ENCODE data around the gene COL16A1.

DNA sequence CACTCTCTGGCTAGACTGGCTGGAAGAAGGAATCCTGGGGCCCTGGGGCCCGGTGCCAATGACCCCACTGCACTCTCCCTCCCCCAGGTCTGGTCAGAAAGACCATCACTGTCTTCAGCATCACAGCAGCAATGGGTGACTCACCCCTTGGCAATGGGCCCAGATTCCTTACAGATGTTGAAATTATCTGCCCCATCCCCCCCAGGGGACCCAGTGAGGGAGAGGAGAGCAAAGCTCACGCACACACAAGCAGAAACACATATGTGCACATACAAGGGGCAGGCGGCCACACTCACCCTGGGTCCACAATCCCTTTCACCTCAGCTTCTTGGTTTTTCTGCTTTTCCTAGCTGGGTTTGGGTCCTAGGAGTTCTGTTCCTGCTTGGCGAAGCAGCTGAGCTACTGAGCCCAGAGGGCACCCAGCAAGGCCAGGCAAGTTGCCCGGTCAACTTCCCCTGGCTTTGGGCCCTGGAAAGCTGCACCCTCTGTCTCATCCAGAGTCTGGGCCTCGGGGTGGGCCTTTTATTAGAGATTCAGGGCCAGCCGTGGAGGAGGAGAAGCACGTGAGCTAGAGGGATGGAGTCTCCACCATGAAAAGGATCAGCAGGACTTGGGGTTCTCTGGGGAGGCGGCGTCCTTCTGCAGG, 2.6 kb downstream of the COL16A1 start:
- no peak for TF ChIP-seq CTCF (IDR thresholded peaks at IDR 0.05)
- peak; percentile 42 to 48 for TF ChIP-seq POLR2AphosphoS5 (IDR thresholded peaks at IDR 0.05)
